Measurements from ENCODE around the gene DGKK.
"Not testable (repeated sequence)": the region's sequence is repeated elsewhere in the genome, so short reads cannot be mapped to it uniquely, and the experiment has no call there.

The DGKK gene

GRCh38 chrX:50343917-50344316 is 126.7 kb downstream of the DGKK start:
- Histone ChIP-seq H3K36me3 (ENCODE audit: control insufficient read depth in 2 of 2, insufficient read depth in 2 of 2, low read length in 2 of 2) (no peaks in the 10 kb centered on the region), H3K9me3 (ENCODE audit: control insufficient read depth in 2 of 2, low read length in 2 of 2) (peaks cover 0 to 2% of the 10 kb centered on the region in 2 donors), H3K9ac (ENCODE audit: low read length in 2 of 2) (no peak overlapping the region), H3K27me3 (ENCODE audit: control insufficient read depth in 1 of 2, insufficient read depth in 2 of 2, low read length in 2 of 2) (peaks cover 0 to 10% of the 10 kb centered on the region in 2 donors), H3K27ac (ENCODE audit: low read length) (no peak overlapping the region), H3K4me3 (ENCODE audit: low read length in 2 of 2) (no peak overlapping the region), H3K4me1 (ENCODE audit: control insufficient read depth, insufficient read depth, low read length) (no peaks in the 10 kb centered on the region)

GRCh38 chrX:50333308-50333707 is 137.3 kb downstream of the DGKK start:
- Histone ChIP-seq H3K36me3 (ENCODE audit: control insufficient read depth in 2 of 2, insufficient read depth in 2 of 2, low read length in 2 of 2) (no peaks in the 10 kb centered on the region), H3K27me3 (ENCODE audit: control insufficient read depth in 1 of 2, insufficient read depth in 2 of 2, low read length in 2 of 2) (peaks cover 0 to 3% of the 10 kb centered on the region in 2 donors)

GRCh38 chrX:50332668-50333067 is 138.0 kb downstream of the DGKK start:
- not testable (repeated sequence) for H3K4me1 ChIP-seq (ENCODE audit: control insufficient read depth, insufficient read depth, low read length); H3K36me3 ChIP-seq (ENCODE audit: control insufficient read depth in 2 of 2, insufficient read depth in 2 of 2, low read length in 2 of 2); H3K9ac ChIP-seq (ENCODE audit: low read length in 2 of 2); H3K27me3 ChIP-seq (ENCODE audit: control insufficient read depth in 1 of 2, insufficient read depth in 2 of 2, low read length in 2 of 2); H3K27ac ChIP-seq (ENCODE audit: low read length); H3K9me3 ChIP-seq (ENCODE audit: control insufficient read depth in 2 of 2, low read length in 2 of 2); H3K4me3 ChIP-seq (ENCODE audit: low read length in 2 of 2)

More at GRCh38 chrX:50333308-50333707, 137.3 kb downstream of the DGKK start:
- H3K4me1 ChIP-seq (ENCODE audit: control insufficient read depth, insufficient read depth, low read length), result no peaks in the 10 kb centered on the region
- H3K9me3 ChIP-seq (ENCODE audit: control insufficient read depth in 2 of 2, low read length in 2 of 2), result peaks cover 0 to 4% of the 10 kb centered on the region in 2 donors
- no peak overlapping the region for H3K9ac ChIP-seq (ENCODE audit: low read length in 2 of 2)
- H3K27ac ChIP-seq (ENCODE audit: low read length), result no peak overlapping the region
- no peak overlapping the region for H3K4me3 ChIP-seq (ENCODE audit: low read length in 2 of 2)

- Histone ChIP-seq H3K27me3 (ENCODE audit: control insufficient read depth in 1 of 2, insufficient read depth in 2 of 2, low read length in 2 of 2) (peaks cover 0 to 3% of the 10 kb centered on the region in 2 donors), H3K36me3 (ENCODE audit: control insufficient read depth in 2 of 2, insufficient read depth in 2 of 2, low read length in 2 of 2) (no peaks in the 10 kb centered on the region)
Observed at GRCh38 chrX:50327235-50327634, 143.4 kb downstream of the DGKK start.

More at GRCh38 chrX:50327235-50327634, 143.4 kb downstream of the DGKK start:
- Histone ChIP-seq H3K4me3 (ENCODE audit: low read length in 2 of 2) (no peak overlapping the region), H3K9ac (ENCODE audit: low read length in 2 of 2) (no peak overlapping the region), H3K4me1 (ENCODE audit: control insufficient read depth, insufficient read depth, low read length) (no peaks in the 10 kb centered on the region), H3K27ac (ENCODE audit: low read length) (no peak overlapping the region), H3K9me3 (ENCODE audit: control insufficient read depth in 2 of 2, low read length in 2 of 2) (peaks cover 0 to 4% of the 10 kb centered on the region in 2 donors)
